Neural cell (in vitro differentiated cells): Measurements from ENCODE around the gene QPCT. TPM values are rescaled to one million over a fixed set of nuclear protein-coding genes. Genes with fewer than 3 reads are reported as not detected.
"Not testable (repeated sequence)": the region's sequence is repeated elsewhere in the genome, so short reads cannot be mapped to it uniquely, and the experiment has no call there.

Source experiments
- H2AFZ ChIP-seq: fragments of 200-600, 300-800 bp; sonication (generic), shearing (Covaris generic); 2 replicates; pipeline ENCODE4 v1.6.0; 2014; ENCODE audit warnings: low read depth, mild to moderate bottlenecking, antibody characterized with exemption, low read length, moderate library complexity
- H3F3A ChIP-seq: fragments of 200-600 bp; shearing (Covaris generic); 2 replicates; pipeline ENCODE4 v1.6.1; 2016; ENCODE audit warnings: mild to moderate bottlenecking, moderate library complexity, mixed read lengths, antibody characterized with exemption, low read length; ENCODE audit not compliant: insufficient read depth, poor library complexity, severe bottlenecking
- H3K27ac ChIP-seq: fragments of 200-600, 300-800 bp; sonication (generic), shearing (Covaris generic); 2 replicates; pipeline ENCODE4 v1.5.1; 2014; ENCODE audit warnings: mild to moderate bottlenecking, low read length, moderate library complexity
- H3K27me3 ChIP-seq: fragments of 300-800, 200-600 bp; sonication (generic), shearing (Covaris generic); 2 replicates; pipeline ENCODE4 v1.6.0; 2014; ENCODE audit warnings: mild to moderate bottlenecking, low read depth, low read length, moderate library complexity; ENCODE audit not compliant: insufficient read depth
- H3K36me3 ChIP-seq: fragments of 300-800, 200-600 bp; sonication (generic), shearing (Covaris generic); 2 replicates; pipeline ENCODE4 v1.5.1; 2014; ENCODE audit warnings: mild to moderate bottlenecking, antibody characterized with exemption, low read length, moderate library complexity; ENCODE audit not compliant: insufficient read depth
- H3K4me2 ChIP-seq: fragments of 300-800, 200-600 bp; sonication (generic), shearing (Covaris generic); 2 replicates; pipeline ENCODE4 v1.6.0; 2014; ENCODE audit warnings: mild to moderate bottlenecking, low read length
- H3K4me3 ChIP-seq: fragments of 300-800, 200-600 bp; sonication (generic), shearing (Covaris generic); 2 replicates; pipeline ENCODE4 v1.5.1; 2014; ENCODE audit warnings: mild to moderate bottlenecking, low read length, moderate library complexity
- H3K79me2 ChIP-seq: fragments of 200-600 bp; shearing (Covaris generic); replicated peaks from 2 replicates; pipeline ENCODE4 v1.6.0; 2014; ENCODE audit warnings: mild to moderate bottlenecking, low read length, moderate library complexity; ENCODE audit not compliant: insufficient read depth
- H3K9ac ChIP-seq: fragments of 300-800, 200-600 bp; sonication (generic), shearing (Covaris generic); 2 replicates; pipeline ENCODE4 v1.6.1; 2016; ENCODE audit warnings: mild to moderate bottlenecking, low read length, mixed read lengths
- H3K9me2 ChIP-seq: fragments of 200-600 bp; shearing (Covaris generic); 2 replicates; pipeline ENCODE4 v1.6.1; 2016; ENCODE audit warnings: mild to moderate bottlenecking, low read length, mixed read lengths; ENCODE audit not compliant: insufficient read depth
- H3K9me3 ChIP-seq: fragments of 200-600, 300-800 bp; sonication (generic), shearing (Covaris generic); 2 replicates; pipeline ENCODE4 v1.6.1; 2016; ENCODE audit warnings: mild to moderate bottlenecking, mixed run types, low read length, moderate library complexity, mixed read lengths
- H4K20me1 ChIP-seq: fragments of 200-600 bp; shearing (Covaris generic); 2 replicates; pipeline ENCODE4 v1.6.1; 2016; ENCODE audit warnings: mild to moderate bottlenecking, mixed run types; ENCODE audit not compliant: insufficient read depth
- EP300 ChIP-seq: fragments of 450-650 bp; conservative IDR thresholded peaks from 2 replicates; pipeline ENCODE4 v1.6.1; 2014; ENCODE audit warnings: antibody characterized with exemption, mild to moderate bottlenecking, moderate library complexity; ENCODE audit not compliant: poor library complexity, severe bottlenecking
- EZH2 ChIP-seq: fragments of 200-600, 300-800 bp; shearing (Covaris generic), sonication (generic); IDR thresholded peaks from 2 replicates; pipeline ENCODE4 v1.6.1; 2014; ENCODE audit warnings: antibody characterized with exemption, low read length, borderline replicate concordance, mild to moderate bottlenecking; ENCODE audit not compliant: insufficient read depth, poor library complexity, severe bottlenecking
- MXI1 ChIP-seq: fragments of 450-650 bp; conservative IDR thresholded peaks from 2 replicates; pipeline ENCODE4 v1.6.1; 2014; ENCODE audit warnings: antibody characterized with exemption, mild to moderate bottlenecking; ENCODE audit not compliant: poor library complexity, severe bottlenecking
- POLR2AphosphoS5 ChIP-seq: IDR thresholded peaks from 2 replicates; pipeline ENCODE4 v1.6.1; 2012
- RAD21 ChIP-seq: fragments of 450-650 bp; conservative IDR thresholded peaks from 2 replicates; pipeline ENCODE4 v1.6.1; 2014; ENCODE audit warnings: antibody characterized with exemption, mild to moderate bottlenecking, moderate library complexity
- SMC3 ChIP-seq: fragments of 450-650 bp; conservative IDR thresholded peaks from 2 replicates; pipeline ENCODE4 v1.6.1; 2014; ENCODE audit warnings: antibody characterized with exemption, mild to moderate bottlenecking, moderate library complexity; ENCODE audit not compliant: poor library complexity
- TAF1 ChIP-seq: IDR thresholded peaks from 2 replicates; pipeline ENCODE4 v1.6.1; 2012; ENCODE audit warnings: low read depth
- polyA plus RNA-seq: library from polyadenylated mRNA; depleted of rRNA; stranded (reverse); fragments of >200 nt; gene quantifications from 2 replicates; pipeline ENCODE4 v1.2.3, GENCODE V29; 2014
- TF ChIP-seq, protein P1 (sequence below): fragments of 450-650 bp; IDR thresholded peaks from 2 replicates; pipeline ENCODE4 v1.5.1; 2014; ENCODE audit warnings: antibody characterized with exemption, mild to moderate bottlenecking, moderate library complexity; ENCODE audit not compliant: poor library complexity, severe bottlenecking
- TF ChIP-seq, protein P2 (sequence below): IDR thresholded peaks from 2 replicates; pipeline ENCODE4 v1.6.1; 2012; ENCODE audit warnings: borderline replicate concordance

The QPCT gene
- polyA plus RNA-seq, 1 donor from 2014 or later = 2.3 TPM

DNA sequence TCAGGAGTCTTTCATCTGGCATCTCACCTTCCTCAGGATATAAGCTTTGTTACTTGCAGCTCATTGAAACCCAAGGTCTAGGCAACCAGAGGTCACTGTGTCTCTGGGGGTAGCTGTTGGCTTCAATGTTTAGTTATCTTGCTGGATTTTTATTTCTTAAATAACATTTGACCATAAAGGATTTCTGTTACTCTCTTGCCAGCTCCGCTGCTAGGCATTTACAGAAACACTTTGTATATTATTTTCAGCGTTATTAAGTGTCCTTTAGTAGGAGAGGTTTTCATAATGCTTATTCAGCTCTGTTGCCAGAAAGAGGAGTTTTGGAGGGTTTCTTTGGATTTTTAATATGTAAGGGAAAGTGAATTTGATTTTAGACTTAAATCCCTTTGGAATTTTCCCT lies 61.4 kb downstream of the QPCT start:
- H3K9ac ChIP-seq = no peak overlapping the region
- no peak for TF ChIP-seq EP300
- no peak for TF ChIP-seq MXI1
- no peak overlapping the region for H3K27ac ChIP-seq
- no peaks in the 10 kb centered on the region for H4K20me1 ChIP-seq
- H3K9me3 ChIP-seq = no peaks in the 10 kb centered on the region
- no peaks in the 10 kb centered on the region for H3K36me3 ChIP-seq
- no peak overlapping the region for H3K4me2 ChIP-seq
- no peaks in the 10 kb centered on the region for H3K27me3 ChIP-seq
- H3K79me2 ChIP-seq = no peaks in the 10 kb centered on the region
- no peak overlapping the region for H2AFZ ChIP-seq
- no peak overlapping the region for H3K4me3 ChIP-seq
- H3F3A ChIP-seq = no peaks in the 10 kb centered on the region
- H3K9me2 ChIP-seq = no peaks in the 10 kb centered on the region

DNA sequence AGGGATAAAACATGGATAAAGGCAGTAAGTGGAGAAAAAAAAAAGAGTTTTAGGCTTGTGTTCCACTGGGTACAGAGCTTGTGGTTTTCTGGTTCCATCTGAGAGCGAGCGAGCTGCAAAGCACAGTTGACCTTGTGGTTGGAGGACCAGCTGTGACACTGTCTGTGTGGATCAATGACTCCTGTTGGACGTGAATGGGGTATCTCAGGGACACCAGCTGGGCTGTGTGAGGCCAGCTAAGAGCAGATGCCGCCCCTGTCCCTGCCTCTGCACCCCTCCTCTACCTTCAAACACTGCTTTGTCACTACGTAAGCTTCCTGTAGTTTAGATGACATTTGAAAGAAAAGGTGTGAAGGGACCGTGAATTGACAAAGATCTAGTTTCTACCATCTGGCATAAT lies 67.8 kb downstream of the QPCT start:
- Histone ChIP-seq H3K27me3 (no peaks in the 10 kb centered on the region), H3K79me2 (no peaks in the 10 kb centered on the region), H3K4me3 (no peak overlapping the region), H2AFZ (no peak overlapping the region), H3F3A (no peaks in the 10 kb centered on the region), H3K4me2 (no peak overlapping the region), H3K27ac (no peak overlapping the region), H3K9me2 (no peaks in the 10 kb centered on the region), H3K9me3 (no peaks in the 10 kb centered on the region), H4K20me1 (no peaks in the 10 kb centered on the region), H3K9ac (no peak overlapping the region), H3K36me3 (no peaks in the 10 kb centered on the region)
- no peak for TF ChIP-seq EP300
- no peak for TF ChIP-seq RAD21
- TF ChIP-seq, protein P1, sequence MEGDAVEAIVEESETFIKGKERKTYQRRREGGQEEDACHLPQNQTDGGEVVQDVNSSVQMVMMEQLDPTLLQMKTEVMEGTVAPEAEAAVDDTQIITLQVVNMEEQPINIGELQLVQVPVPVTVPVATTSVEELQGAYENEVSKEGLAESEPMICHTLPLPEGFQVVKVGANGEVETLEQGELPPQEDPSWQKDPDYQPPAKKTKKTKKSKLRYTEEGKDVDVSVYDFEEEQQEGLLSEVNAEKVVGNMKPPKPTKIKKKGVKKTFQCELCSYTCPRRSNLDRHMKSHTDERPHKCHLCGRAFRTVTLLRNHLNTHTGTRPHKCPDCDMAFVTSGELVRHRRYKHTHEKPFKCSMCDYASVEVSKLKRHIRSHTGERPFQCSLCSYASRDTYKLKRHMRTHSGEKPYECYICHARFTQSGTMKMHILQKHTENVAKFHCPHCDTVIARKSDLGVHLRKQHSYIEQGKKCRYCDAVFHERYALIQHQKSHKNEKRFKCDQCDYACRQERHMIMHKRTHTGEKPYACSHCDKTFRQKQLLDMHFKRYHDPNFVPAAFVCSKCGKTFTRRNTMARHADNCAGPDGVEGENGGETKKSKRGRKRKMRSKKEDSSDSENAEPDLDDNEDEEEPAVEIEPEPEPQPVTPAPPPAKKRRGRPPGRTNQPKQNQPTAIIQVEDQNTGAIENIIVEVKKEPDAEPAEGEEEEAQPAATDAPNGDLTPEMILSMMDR = no peak
- TF ChIP-seq POLR2AphosphoS5 = no peak
- no peak for TF ChIP-seq TAF1
- no peak for TF ChIP-seq SMC3
- no peak for TF ChIP-seq EZH2
- TF ChIP-seq, protein P2, sequence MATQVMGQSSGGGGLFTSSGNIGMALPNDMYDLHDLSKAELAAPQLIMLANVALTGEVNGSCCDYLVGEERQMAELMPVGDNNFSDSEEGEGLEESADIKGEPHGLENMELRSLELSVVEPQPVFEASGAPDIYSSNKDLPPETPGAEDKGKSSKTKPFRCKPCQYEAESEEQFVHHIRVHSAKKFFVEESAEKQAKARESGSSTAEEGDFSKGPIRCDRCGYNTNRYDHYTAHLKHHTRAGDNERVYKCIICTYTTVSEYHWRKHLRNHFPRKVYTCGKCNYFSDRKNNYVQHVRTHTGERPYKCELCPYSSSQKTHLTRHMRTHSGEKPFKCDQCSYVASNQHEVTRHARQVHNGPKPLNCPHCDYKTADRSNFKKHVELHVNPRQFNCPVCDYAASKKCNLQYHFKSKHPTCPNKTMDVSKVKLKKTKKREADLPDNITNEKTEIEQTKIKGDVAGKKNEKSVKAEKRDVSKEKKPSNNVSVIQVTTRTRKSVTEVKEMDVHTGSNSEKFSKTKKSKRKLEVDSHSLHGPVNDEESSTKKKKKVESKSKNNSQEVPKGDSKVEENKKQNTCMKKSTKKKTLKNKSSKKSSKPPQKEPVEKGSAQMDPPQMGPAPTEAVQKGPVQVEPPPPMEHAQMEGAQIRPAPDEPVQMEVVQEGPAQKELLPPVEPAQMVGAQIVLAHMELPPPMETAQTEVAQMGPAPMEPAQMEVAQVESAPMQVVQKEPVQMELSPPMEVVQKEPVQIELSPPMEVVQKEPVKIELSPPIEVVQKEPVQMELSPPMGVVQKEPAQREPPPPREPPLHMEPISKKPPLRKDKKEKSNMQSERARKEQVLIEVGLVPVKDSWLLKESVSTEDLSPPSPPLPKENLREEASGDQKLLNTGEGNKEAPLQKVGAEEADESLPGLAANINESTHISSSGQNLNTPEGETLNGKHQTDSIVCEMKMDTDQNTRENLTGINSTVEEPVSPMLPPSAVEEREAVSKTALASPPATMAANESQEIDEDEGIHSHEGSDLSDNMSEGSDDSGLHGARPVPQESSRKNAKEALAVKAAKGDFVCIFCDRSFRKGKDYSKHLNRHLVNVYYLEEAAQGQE = no peak
- no peak for TF ChIP-seq MXI1

DNA sequence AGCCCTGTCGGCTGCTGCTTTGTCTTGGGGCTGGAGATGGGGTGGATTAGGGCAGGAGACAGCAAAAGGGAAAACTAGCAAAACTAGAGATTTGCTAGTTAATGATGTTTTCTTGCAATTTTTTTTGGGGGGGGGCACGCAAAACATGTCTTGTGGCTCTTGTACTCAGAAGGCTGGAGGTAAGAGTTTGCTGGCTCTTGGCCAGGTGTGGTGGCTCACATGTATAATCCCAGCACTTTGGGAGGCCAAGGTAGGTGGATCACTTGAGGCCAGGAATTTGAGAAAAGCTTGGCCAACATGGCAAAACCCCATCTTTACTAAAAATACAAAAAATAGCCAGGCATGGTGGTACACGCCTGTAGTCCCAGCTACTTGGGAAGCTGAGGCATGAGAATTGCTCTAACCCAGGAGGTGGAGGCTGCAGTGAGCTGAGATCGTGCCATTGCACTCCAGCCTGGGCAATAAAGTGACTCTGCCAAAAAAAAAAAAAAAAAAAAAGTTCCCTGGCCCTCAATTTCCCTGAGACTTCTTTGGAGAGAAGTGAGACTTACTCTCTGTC lies 69.6 kb downstream of the QPCT start:
- not testable (repeated sequence) for H3K4me2 ChIP-seq

More for the DNA sequence above, 69.6 kb downstream of the QPCT start:
- H3K9me2 ChIP-seq, H4K20me1 ChIP-seq, H2AFZ ChIP-seq, H3F3A ChIP-seq, H3K79me2 ChIP-seq, H3K9ac ChIP-seq, H3K9me3 ChIP-seq, H3K27me3 ChIP-seq, H3K27ac ChIP-seq, H3K4me3 ChIP-seq, H3K36me3 ChIP-seq: not testable (repeated sequence)
